GM19463 (cell line): ENCODE results near the gene FLRT2.

ENCODE experiments used
- ATAC-seq: cut with Tn5 transposase; IDR thresholded peaks from one replicate; pipeline ENCODE4 v1.9.1; 2021; ENCODE audit warnings: mild to moderate bottlenecking, moderate library complexity; ENCODE audit not compliant: unreplicated experiment

The FLRT2 gene

GRCh38 chr14:85556267-85556666, 26.3 kb downstream of the FLRT2 start:
- no peak for ATAC-seq

- ATAC-seq = no peak
Measured at GRCh38 chr14:85558505-85558904, 28.6 kb downstream of the FLRT2 start.

- no peak for ATAC-seq
Measured at GRCh38 chr14:85562630-85563029, 32.7 kb downstream of the FLRT2 start.

- ATAC-seq = no peak
Measured at GRCh38 chr14:85564841-85565527, 35.0 kb downstream of the FLRT2 start.

- no peak for ATAC-seq
Measured at GRCh38 chr14:85565862-85566296, 35.9 kb downstream of the FLRT2 start.

DNA sequence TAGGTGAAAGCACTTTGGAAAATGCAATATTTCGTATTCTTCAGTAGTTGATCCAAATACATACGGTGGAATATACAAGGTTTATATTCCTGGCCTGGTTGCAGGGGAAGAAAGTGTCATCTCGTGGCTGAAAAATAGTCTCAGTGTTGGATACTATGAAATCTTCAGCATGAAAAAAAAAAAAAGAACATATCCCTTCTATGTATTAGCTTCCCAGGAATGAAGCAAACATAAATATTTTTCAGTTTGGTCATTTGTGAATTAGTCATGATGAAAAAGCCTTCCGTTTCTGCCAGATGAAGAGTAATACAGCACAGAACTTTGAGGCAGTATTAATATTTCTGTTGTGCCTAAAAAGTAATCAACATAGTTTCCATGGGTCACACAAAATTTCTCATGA, 36.7 kb downstream of the FLRT2 start:
- no peak for ATAC-seq

- no peak for ATAC-seq
Measured at GRCh38 chr14:85572011-85572410, 42.1 kb downstream of the FLRT2 start.

DNA sequence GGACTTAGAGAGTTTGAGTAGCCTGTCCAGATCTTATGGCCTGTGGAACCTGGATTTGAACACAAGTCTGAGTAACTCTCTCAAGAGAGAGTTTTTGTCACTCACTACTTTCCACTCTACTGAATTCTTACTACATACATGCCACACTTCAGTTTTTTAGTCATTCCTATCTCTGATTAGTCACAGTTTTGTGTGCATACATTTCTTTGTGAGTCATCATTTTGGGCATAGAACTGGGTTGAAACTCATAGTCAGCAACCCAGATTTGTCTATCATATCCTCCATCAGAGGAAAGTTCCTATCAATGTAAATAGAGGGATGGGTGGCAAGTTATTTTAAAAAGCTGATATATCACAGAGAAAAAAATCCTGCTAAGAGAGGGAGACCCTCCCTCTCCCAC, 42.9 kb downstream of the FLRT2 start:
- ATAC-seq = no peak

DNA sequence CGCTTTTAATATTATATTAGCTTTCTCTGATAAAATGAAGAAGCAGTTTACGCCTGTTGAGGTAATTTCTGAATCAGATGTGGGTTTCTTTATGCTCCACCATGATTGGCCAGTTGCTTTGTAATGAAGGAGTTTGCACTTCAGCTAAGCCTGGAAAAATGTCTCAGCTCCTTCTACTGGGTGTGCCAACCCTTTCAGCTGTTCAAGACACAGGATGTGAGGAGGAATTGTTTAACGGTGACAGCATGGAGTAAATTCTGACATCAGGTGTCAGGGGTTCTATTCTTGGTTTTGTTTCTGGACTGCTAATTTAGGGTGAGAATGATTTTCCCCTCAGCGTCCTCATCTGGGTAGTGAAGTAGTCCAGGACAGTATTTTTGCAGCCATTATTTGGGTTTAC, 43.5 kb downstream of the FLRT2 start:
- ATAC-seq = no peak

DNA sequence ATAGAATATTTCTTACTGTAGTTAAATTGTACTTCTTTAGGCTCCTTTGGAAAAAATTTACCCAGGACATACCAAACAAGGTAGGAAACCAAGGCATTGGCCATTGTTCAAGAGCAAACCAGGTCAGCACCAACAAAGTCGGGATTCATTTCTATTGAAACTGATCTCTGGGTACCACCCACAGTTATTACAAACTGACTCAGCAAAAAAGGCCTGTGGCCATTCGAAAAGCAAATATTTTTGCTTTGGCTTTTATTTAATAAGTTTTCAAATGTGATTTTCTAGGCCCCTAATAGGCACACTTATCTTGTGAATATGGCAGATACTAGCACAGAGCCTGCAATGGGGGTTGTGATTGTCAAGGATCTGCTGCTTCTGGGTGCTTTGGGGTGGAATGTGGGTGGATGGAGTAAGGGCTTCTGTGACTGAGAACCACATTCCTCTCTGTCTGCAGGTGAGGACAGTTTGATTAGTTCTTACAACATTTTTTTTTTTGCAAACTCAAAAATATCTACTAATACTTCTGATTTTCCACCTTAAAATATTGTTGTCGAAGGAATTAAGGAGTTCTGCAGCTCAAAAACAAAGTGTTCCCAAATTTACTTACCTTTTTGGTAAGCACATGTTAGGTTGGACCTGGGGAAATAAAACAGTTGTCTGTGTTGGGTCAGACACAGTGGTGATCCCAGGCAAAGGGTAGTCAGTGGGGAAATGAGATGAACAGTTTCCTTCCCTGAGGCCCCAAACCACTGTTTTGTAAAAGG, 45.1 kb downstream of the FLRT2 start:
- ATAC-seq = no peak

DNA sequence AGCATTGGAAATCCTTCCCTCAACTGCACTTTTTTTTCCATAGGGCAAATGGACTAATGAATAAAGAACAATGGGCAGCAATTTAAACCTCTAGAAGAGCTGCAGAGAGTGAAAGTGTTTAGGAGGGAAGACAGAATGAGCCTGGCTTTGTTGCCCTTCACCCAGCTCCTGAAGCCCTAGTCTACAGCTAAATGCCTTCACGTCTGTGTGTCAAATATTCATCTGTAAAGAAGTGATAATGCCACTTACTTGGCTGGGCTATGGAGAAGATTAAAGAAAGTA, 45.6 kb downstream of the FLRT2 start:
- ATAC-seq = no peak

GRCh38 chr14:85576218-85576617, 46.3 kb downstream of the FLRT2 start:
- ATAC-seq = no peak

DNA sequence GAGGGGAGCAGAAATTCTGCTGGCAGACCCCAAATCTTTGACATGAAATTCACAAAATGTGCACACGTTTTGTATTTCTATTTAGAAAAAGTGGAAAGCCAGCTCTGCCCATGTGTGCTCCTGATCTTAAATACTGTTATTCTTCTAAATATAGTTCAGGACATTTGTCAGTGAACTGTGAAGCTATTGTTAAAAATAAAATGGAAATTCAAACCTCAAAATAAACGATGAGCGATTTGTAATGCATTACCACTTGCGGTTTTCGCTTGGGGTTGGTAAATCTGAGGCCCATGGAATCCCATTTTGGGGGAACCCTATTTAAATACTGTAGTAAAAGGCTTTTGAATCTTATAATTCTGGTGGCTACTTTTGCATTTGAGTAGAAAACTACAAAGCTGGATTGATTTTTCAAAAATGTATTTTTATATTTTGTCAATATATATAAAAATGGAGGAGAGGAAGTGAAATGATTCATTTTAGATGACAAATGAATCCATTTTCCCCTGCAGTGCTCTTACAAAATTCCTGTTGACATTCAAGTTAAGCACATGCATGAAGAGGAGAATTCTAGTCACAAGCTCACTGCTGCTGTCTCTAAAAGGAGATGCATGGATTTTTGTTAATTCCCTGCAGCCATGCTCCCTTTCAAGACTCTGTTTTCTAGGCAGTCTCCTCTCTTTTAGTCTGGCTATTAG, 47.1 kb downstream of the FLRT2 start:
- no peak for ATAC-seq

DNA sequence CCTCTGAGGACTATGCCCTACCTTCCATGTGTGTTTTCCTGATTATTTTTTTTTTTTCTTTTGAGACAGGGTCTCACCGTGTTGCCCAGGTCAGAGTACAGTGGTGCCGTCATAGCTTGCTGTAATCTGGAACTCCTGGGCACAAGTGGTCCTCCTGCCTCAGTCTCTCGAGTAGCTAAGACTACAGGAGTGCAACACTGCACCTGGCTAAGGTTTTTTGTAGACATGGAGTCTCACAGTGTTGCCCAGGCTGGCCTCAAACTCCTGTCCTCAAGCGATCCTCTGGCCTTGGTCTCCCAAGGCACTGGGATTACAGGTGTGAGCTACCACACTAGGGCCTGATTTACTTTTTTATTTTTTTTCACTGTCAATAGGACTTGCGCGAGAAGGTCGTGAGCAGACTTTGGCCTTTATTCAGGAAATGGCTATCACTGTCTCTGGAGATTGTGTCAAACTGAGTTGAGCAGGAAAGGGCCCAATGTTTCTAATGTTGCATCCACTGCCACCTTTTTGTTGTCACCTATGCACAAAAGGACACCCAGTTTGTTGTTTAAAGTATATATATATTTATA, 47.7 kb downstream of the FLRT2 start:
- ATAC-seq = no peak

- ATAC-seq = no peak
Measured at GRCh38 chr14:85578357-85578756, 48.4 kb downstream of the FLRT2 start.

DNA sequence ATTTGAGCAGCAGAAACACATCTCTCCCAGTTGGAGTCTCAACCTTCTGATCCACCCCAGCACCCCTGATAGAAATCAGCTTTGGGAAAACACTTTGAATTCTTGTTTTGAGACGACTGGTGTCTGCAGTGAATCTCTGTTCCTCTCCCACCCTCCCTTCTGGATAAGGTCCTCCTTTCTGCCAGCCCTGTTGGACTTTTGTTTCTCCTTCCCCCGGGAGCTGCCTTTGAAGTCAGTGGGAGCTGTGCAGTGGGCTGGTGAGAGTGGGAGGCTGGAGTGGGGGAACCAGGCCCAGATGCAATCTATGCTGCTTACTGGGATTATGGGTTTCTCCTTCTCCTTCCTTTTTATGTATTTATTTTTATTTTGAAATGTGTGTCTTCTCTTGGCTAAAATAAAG, 49.0 kb downstream of the FLRT2 start:
- ATAC-seq = no peak

DNA sequence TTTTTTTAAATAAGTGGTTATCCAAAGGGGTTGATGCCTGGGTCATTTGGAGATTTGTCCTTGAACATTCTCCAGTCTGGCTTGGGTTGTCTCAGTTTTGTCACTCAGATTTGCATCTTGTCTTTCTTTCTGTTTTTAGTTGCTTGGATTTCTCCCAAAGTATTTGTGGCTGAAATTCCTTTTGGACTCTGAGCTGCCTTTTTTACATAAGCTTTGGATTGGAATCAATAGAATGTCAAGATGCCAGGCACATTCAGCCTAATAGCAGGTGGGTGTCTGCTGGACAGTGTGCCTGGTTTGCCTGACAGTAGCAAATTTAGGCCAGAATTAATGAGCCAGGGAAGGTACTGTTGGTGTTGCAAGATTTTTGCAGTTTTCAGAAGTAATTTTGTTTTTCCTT, 50.0 kb downstream of the FLRT2 start:
- no peak for ATAC-seq

DNA sequence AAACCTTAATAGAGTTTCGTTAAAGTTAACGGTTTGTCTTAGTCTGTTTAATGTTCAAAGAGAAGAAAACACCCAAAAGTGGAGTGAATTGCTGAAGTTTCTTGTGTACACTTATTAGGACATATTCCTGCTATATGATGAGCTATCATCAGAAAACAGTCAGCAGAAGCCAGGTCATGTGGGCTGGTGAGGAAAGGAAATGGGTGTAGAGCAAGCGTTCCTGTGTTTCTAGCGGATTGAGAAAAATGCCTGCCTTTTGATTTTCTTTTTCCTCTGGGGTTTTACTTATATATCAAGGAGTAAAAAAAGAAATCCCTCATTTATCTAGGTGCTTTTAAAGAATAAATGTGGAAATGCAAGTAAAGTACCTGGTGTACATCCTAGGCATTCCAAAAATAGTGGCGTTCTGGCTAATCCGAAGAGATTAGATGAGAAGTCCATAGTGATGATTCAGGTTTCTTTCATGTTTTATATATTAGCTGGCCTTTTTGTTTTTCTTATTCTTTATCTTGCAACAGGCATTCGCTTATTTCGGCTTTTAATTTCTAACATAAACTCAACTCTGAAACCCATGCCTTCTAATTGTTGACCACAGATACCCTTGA, 50.7 kb downstream of the FLRT2 start:
- no peak for ATAC-seq

DNA sequence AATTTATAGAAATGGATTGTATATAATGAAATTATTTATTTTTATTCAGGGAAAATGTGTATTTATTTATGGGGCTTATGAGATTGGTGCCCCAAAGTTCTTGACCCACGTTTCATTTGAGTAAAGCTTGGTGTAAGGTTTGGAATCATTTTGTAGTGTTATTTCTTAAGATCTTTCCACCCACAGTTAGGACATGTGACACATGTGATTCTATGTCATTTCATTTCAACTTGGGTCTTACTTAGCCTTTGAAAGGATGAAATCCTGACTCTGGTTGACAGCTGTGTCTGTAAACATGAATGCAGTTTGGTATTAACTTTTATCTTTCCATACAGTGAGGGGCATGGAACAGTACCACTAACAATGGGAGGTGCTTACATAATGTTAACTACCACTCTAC, 51.7 kb downstream of the FLRT2 start:
- no peak for ATAC-seq

- ATAC-seq = no peak
Measured at GRCh38 chr14:85583380-85583779, 53.4 kb downstream of the FLRT2 start.

- ATAC-seq = no peak
Measured at GRCh38 chr14:85584481-85584880, 54.5 kb downstream of the FLRT2 start.
